ENCODE data around the gene FAM110C.

DNA sequence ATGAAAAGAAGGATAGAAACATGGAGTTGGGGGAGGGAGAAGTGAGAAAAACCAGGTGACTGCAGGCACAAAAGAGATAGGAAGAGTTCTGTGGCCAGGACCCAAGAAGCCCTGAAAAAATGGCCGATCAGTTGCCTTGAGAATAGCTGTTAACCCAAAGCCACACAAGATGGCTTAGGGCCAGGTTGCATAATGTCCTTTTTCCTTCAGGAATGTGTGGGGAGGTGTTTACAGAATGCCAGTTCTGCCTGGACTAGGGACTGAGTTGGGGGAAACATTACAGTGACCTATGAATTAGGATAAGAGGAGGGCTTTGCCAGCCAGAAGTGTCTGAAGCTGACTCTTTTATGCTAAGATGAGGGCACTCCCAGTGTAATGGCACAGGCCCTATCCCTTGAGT is 17.1 kb downstream of the FAM110C start:
- TF ChIP-seq EZH2 (IDR thresholded peaks at IDR 0.05) (no peak), POLR2AphosphoS5 (IDR thresholded peaks at IDR 0.05; ENCODE audit: borderline replicate concordance, low read depth, low read length) (no peak), FOXP2 (optimal IDR thresholded peaks at IDR 0.05; ENCODE audit: control extremely low read depth, extremely low read length, insufficient read depth) (no peak)

Measured in SK-N-MC (cell line).